Non-pigmented ciliary epithelial cell (primary cell): ENCODE data around the gene RNFT1.
"Not testable (repeated sequence)": the region's sequence is repeated elsewhere in the genome, so short reads cannot be mapped to it uniquely, and the experiment has no call there.

Experiments
- DNase-seq: peaks from one replicate; pipeline ENCODE4 v3.0.0-alpha.2; 2010; ENCODE audit warnings: low read depth

Gene RNFT1

GRCh38 chr17:59930121-59930520 is 34.4 kb downstream of the RNFT1 start:
- not testable (repeated sequence) for DNase-seq

GRCh38 chr17:59920637-59921036 is 43.9 kb downstream of the RNFT1 start:
- DNase-seq = not testable (repeated sequence)

- DNase-seq = no peak
Observed at GRCh38 chr17:59916446-59916845, 48.1 kb downstream of the RNFT1 start.

- no peak for DNase-seq
Observed at GRCh38 chr17:59914274-59914854, 50.2 kb downstream of the RNFT1 start.

GRCh38 chr17:59907467-59907866 is 57.1 kb downstream of the RNFT1 start:
- DNase-seq = no peak

- DNase-seq = no peak
Observed at GRCh38 chr17:59903455-59903854, 61.1 kb downstream of the RNFT1 start.
